Common myeloid progenitor, CD34-positive (primary cell): ENCODE data around the gene VANGL2.
A peak's percentile ranks its signal among the peaks of the same experiment; 100 is the strongest.

Experiments used
- CTCF ChIA-PET: fragments of 350-600 bp; sonication (Branson Sonifier 250); formaldehyde crosslinking; loops from one replicate; lab custom pipeline; 2021; ENCODE audit warnings: antibody characterized with exemption; lab: Charles Lee
- POLR2A ChIA-PET: fragments of 350-600 bp; sonication (Branson Sonifier 250); formaldehyde crosslinking; loops from one replicate; lab custom pipeline; 2021; ENCODE audit warnings: antibody characterized with exemption; lab: Charles Lee
- DNase-seq, 3 donors: peaks; one replicate each; pipeline versions ENCODE4 v3.0.0 to v3.0.0-alpha.2; 2013
- H3K27ac ChIP-seq, 2 experiments: 1 replicate in 1 of 2; 2 replicates in 1 of 2; pipeline ENCODE4 v1.7.0; 2013; ENCODE audit warnings: inconsistent platforms in 2 of 2, low read length in 2 of 2, mild to moderate bottlenecking in 2 of 2, low read depth in 1 of 2, moderate library complexity in 1 of 2; ENCODE audit not compliant: severe bottlenecking in 2 of 2, insufficient read depth in 1 of 2, poor library complexity in 1 of 2
- H3K27me3 ChIP-seq, 5 experiments: replicated peaks in 2 of 5; 1 replicate in 3 of 5; 2 replicates in 2 of 5; pipeline versions ENCODE4 v1.6.1 to v1.7.0; 2013; ENCODE audit warnings: low read length in 4 of 5, mild to moderate bottlenecking in 2 of 5, moderate library complexity in 2 of 5, inconsistent platforms in 1 of 5; ENCODE audit not compliant: insufficient read depth in 5 of 5, control insufficient read depth in 4 of 5
- H3K36me3 ChIP-seq, 4 experiments: 1 replicate in 2 of 4; 2 replicates in 2 of 4; pipeline versions ENCODE4 v1.6.1 to v1.7.0; 2013; ENCODE audit warnings: low read length in 3 of 4, control low read depth in 1 of 4, mild to moderate bottlenecking in 1 of 4; ENCODE audit not compliant: control insufficient read depth in 4 of 4, insufficient read depth in 4 of 4
- H3K4me1 ChIP-seq, 4 experiments: 1 replicate in 3 of 4; 2 replicates in 1 of 4; pipeline versions ENCODE4 v1.6.1 to v1.7.1; 2013; ENCODE audit warnings: low read length in 3 of 4, mild to moderate bottlenecking in 3 of 4, control low read depth in 1 of 4, inconsistent platforms in 1 of 4, moderate library complexity in 1 of 4; ENCODE audit not compliant: control insufficient read depth in 4 of 4, insufficient read depth in 4 of 4; ENCODE audit errors: control extremely low read depth in 1 of 4
- H3K4me3 ChIP-seq, 7 experiments: 1 replicate in 4 of 7; 2 replicates in 3 of 7; pipeline versions ENCODE4 v1.5.1 to v1.7.0; 2013; ENCODE audit warnings: mild to moderate bottlenecking in 7 of 7, low read length in 6 of 7, moderate library complexity in 6 of 7, inconsistent platforms in 2 of 7, low read depth in 2 of 7, control low read depth in 1 of 7; ENCODE audit not compliant: insufficient read depth in 4 of 7, control insufficient read depth in 1 of 7; ENCODE audit errors: extremely low read depth in 1 of 7
- H3K9me3 ChIP-seq, 5 experiments: 1 replicate in 4 of 5; 2 replicates in 1 of 5; pipeline versions ENCODE4 v1.6.1 to v1.7.1; 2013; ENCODE audit warnings: low read length in 4 of 5, mild to moderate bottlenecking in 2 of 5, inconsistent platforms in 1 of 5, low read depth in 1 of 5, moderate library complexity in 1 of 5; ENCODE audit not compliant: control insufficient read depth in 4 of 5, insufficient read depth in 2 of 5; ENCODE audit errors: control extremely low read depth in 1 of 5
- WGBS: methylation state at CpG from one replicate; pipeline ENCODE4 v1.1.5; 2013; ENCODE audit not compliant: insufficient coverage; 5-methylcytosine and 5-hydroxymethylcytosine counted together

Gene VANGL2

DNA sequence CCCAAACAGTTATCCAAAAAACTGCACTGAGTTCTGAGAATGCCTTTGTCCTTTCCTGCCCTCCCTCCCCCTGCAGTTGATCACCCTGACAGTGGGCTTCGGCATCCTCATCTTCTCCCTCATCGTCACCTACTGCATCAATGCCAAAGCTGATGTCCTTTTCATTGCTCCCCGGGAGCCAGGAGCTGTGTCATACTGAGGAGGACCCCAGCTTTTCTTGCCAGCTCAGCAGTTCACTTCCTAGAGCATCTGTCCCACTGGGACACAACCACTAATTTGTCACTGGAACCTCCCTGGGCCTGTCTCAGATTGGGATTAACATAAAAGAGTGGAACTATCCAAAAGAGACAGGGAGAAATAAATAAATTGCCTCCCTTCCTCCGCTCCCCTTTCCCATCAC is 42.3 kb upstream of the VANGL2 start:
- 96% methylated on average over 4 of the region's 4 CpGs for WGBS
- H3K36me3 ChIP-seq = peaks cover 32 to 74% (median 66%) of the 10 kb centered on the region in 4 experiments
- H3K9me3 ChIP-seq = no peaks in the 10 kb centered on the region
- H3K27me3 ChIP-seq = no peaks in the 10 kb centered on the region
- ChIA-PET CTCF (interaction anchor here (1.4 to 26.0 kb wide), 3 partner anchors 10 to 67 kb away, joined by 3 to 437 read pairs (median 4); no protein-coding TSS in a partner anchor), POLR2A (no interaction called here)
- no peak overlapping the region for H3K4me3 ChIP-seq
- H3K27ac ChIP-seq = no peak overlapping the region
- DNase-seq = no peak
- no peaks in the 10 kb centered on the region for H3K4me1 ChIP-seq

DNA sequence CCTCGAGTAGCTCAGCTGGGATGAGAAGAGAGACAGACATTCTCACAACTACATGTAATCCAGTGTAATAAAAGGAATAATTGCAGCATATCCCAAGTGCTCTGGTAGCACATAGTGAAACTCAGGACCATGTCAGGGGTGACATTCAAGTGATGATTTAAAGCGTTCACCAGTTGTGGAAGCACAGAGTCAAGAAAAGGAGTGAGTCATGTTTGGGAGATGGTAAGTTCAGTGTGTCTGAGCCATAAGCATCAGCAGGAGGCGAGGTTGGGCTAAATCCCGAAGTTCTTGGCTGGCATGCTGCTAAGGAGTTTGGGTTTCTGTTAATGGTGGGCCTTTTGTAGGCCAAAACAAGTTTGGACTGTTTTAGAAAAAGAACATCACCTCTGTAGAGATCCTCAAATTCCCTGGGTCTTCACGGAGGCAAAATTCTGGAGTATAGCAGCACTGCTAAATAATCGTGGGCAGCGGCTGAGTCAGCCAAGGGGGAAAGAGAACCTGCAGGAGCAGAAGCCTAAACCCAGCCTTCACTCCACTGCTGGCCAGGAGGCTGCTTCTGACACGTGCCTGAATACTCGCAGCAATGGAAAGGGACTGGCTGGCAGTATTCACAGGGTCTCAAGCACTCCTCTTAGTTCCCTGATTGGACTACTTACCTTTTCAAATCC is 40.7 kb upstream of the VANGL2 start:
- no peak for DNase-seq
- H3K36me3 ChIP-seq = peaks cover 25 to 57% (median 52%) of the 10 kb centered on the region in 4 experiments
- H3K4me1 ChIP-seq = no peaks in the 10 kb centered on the region
- ChIA-PET CTCF (interaction anchor here (1.2 to 26.0 kb wide), 2 partner anchors 13 to 18 kb away, joined by 3 to 437 read pairs; no protein-coding TSS in a partner anchor), POLR2A (no interaction called here)
- no peaks in the 10 kb centered on the region for H3K27me3 ChIP-seq
- H3K4me3 ChIP-seq = no peak overlapping the region
- 99% methylated on average over 8 of the region's 9 CpGs for WGBS
- H3K27ac ChIP-seq = no peak overlapping the region
- no peaks in the 10 kb centered on the region for H3K9me3 ChIP-seq

DNA sequence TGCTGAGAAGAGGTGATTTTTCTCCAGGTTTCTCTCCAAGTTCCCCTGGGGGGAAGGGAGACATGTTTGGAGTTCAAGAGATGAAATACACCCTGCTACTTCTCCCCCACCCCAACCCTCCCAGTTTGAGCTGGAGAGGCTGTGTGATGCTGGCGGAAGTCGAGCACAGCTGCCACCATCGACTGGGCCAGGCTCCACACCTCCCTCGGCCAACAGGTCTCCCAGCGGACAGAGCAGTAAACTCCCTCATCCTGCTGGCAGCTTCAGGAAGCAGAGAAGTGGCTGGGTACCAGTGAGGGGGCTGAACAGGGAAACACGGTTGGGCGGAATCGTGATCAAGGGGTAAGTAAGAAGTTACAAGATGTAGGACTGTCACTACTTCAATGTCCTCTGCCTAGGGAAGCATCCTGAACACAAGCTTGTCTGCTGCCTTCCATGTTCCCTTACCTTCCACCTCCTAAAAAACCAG is 40.1 kb upstream of the VANGL2 start:
- peaks cover 20 to 52% (median 48%) of the 10 kb centered on the region in 4 experiments for H3K36me3 ChIP-seq
- H3K9me3 ChIP-seq = no peaks in the 10 kb centered on the region
- H3K27me3 ChIP-seq = no peaks in the 10 kb centered on the region
- 96% methylated on average over 8 of the region's 8 CpGs for WGBS
- H3K4me1 ChIP-seq = no peaks in the 10 kb centered on the region
- POLR2A ChIA-PET = no interaction called here
- CTCF ChIA-PET = interaction anchor here (0.6 to 26.0 kb wide), 4 partner anchors 8 to 17 kb away, joined by 3 to 437 read pairs (median 3); no protein-coding TSS in a partner anchor
- H3K27ac ChIP-seq = no peak overlapping the region
- no peak overlapping the region for H3K4me3 ChIP-seq
- no peak for DNase-seq

DNA sequence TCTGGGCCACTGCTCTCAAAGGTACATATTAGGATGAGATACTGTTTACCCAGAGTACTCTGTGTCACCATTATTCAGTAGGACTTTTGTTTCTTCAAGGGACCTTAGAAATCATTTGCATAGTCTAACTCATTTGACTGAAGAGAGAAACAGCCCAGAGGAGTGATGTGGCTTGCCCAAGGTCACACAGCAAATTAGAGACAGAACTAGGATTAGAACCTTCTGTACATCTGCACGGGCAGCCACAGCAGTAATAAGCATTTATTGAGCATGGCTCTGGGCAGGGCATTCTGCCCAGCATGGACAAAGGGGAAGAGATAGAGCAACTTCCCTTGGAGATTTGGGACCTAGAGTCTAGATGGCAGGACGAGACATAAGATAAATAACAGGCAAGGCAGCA is 39.2 kb upstream of the VANGL2 start:
- no peaks in the 10 kb centered on the region for H3K27me3 ChIP-seq
- peaks cover 13 to 42% (median 39%) of the 10 kb centered on the region in 4 experiments for H3K36me3 ChIP-seq
- ChIA-PET CTCF (interaction anchor here (0.8 to 26.0 kb wide), 4 partner anchors 9 to 32 kb away, joined by 3 to 437 read pairs (median 3); no protein-coding TSS in a partner anchor), POLR2A (no interaction called here)
- no peak overlapping the region for H3K27ac ChIP-seq
- H3K4me1 ChIP-seq = no peaks in the 10 kb centered on the region
- DNase-seq = no peak
- no peaks in the 10 kb centered on the region for H3K9me3 ChIP-seq
- 100% methylated on average over 2 of the region's 2 CpGs for WGBS
- H3K4me3 ChIP-seq = no peak overlapping the region

DNA sequence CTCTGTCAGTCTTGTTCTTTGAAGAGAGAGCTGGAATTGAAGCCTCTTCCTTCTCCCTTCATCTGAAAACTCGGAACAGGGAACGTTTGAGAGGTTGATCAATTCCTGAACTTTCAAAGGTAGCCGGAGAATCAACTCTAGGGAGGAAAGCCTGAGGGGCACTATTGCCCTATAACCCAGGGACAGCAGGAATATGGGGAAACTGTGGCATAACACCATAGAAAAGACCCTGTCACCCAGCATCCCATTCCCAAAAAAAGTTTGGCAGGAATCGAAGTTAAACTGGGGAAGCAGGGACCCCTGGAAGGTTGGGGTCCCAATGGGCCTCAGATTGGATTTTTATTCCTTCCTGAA is 38.6 kb upstream of the VANGL2 start:
- peak overlapping the region in 1 of 2 experiments; percentile 11 for H3K27ac ChIP-seq
- H3K27me3 ChIP-seq = no peaks in the 10 kb centered on the region
- no peaks in the 10 kb centered on the region for H3K4me1 ChIP-seq
- POLR2A ChIA-PET = no interaction called here
- no peaks in the 10 kb centered on the region for H3K9me3 ChIP-seq
- 40% methylated on average over 1 of the region's 4 CpGs for WGBS
- no peak overlapping the region for H3K4me3 ChIP-seq
- DNase-seq = no peak
- H3K36me3 ChIP-seq = peaks cover 12 to 36% (median 33%) of the 10 kb centered on the region in 4 experiments
- CTCF ChIA-PET = interaction anchor here (1.3 to 26.0 kb wide), 4 partner anchors 9 to 31 kb away, joined by 3 to 437 read pairs (median 19); no protein-coding TSS in a partner anchor

DNA sequence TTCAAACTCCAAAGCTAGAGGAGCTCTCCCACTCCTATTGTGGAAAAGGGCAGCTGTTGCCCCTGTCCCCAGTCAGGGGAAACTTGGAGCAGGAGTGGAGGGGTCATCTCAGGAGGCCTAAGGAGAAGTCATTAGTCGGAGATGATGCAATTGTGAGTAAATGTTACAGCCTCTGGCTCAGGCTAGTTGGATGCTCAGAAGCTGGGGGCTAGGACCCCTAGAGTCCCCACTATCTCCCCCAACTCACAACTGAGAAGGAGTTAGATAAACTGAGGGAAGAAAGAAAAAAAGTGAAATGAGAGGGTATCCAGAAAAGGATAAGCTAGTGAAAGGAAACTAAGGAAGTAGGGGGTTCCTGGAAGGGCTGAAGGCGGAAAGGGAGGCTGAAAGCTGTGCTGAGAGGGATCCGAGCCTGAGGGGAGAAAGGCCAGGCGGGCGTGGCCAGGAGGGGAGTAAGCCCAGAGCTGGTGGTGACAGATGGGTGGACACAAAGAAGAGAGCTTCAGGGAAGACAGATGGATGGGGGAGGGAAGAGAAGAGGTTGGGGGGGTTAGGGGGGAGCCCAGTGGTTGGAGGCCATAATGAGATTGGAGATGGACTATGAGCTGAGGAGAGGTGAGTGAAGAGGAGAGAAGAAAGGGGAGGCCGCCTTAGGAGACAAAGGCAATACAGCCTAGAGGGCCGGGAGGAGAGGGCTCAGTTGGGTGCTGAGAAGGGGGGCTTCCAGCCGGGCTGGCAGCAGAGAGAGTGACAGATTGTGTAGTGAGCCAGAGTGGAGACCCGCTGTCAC is 38.0 kb upstream of the VANGL2 start:
- ChIA-PET CTCF (interaction anchor here (1.3 to 26.0 kb wide), 4 partner anchors 10 to 30 kb away, joined by 3 to 437 read pairs (median 19); no protein-coding TSS in a partner anchor), POLR2A (no interaction called here)
- Histone ChIP-seq H3K4me3 (no peak overlapping the region), H3K36me3 (peaks cover 11 to 31% (median 27%) of the 10 kb centered on the region in 4 experiments), H3K9me3 (no peaks in the 10 kb centered on the region), H3K27ac (no peak overlapping the region), H3K27me3 (no peaks in the 10 kb centered on the region), H3K4me1 (peaks cover 0 to 4% (median 1%) of the 10 kb centered on the region in 4 experiments)
- WGBS = 97% methylated on average over 8 of the region's 9 CpGs
- no peak for DNase-seq
